WTC11 (cell line): ENCODE data around the gene NSFL1C.

Experiments
- CBFB ChIP-seq: sonication (generic); formaldehyde crosslinking; IDR thresholded peaks from 2 replicates; pipeline ENCODE4 v1.8.1; 2022; ENCODE audit warnings: mild to moderate bottlenecking, low read depth, missing genetic modification reagents
- CTCF ChIP-seq: fragments of 200-600 bp; IDR thresholded peaks from 2 replicates; pipeline ENCODE4 v1.8.0; 2022; ENCODE audit warnings: antibody characterized with exemption
- E2F4 ChIP-seq: sonication (generic); formaldehyde crosslinking; IDR thresholded peaks from 2 replicates; pipeline ENCODE4 v1.8.1; 2022; ENCODE audit warnings: low read depth, mild to moderate bottlenecking, moderate library complexity, missing genetic modification reagents, borderline replicate concordance
- JUN ChIP-seq: sonication (generic); formaldehyde crosslinking; IDR thresholded peaks from 2 replicates; pipeline ENCODE4 v1.8.0; 2023; ENCODE audit warnings: mild to moderate bottlenecking, missing genetic modification reagents
- MAX ChIP-seq: sonication (generic); formaldehyde crosslinking; IDR thresholded peaks from 2 replicates; pipeline ENCODE4 v1.8.0; 2022; ENCODE audit warnings: mild to moderate bottlenecking, missing genetic modification reagents
- USF2 ChIP-seq: sonication (generic); formaldehyde crosslinking; IDR thresholded peaks from 2 replicates; pipeline ENCODE4 v1.8.1; 2023; ENCODE audit warnings: mild to moderate bottlenecking, missing genetic modification reagents, moderate library complexity
- ZNF671 ChIP-seq: fragments of 250-450 bp; sonication (Bioruptor Pico); IDR thresholded peaks from 2 replicates; pipeline ENCODE4 v1.8.0; 2021; ENCODE audit warnings: mild to moderate bottlenecking

GRCh38 chr20:1460275-1460674 lies 6.4 kb downstream of the NSFL1C start:
- TF ChIP-seq MAX (CRISPR knock-in tag): no peak
- no peak for TF ChIP-seq CBFB (CRISPR knock-in tag)
- no peak for TF ChIP-seq USF2 (CRISPR knock-in tag)
- TF ChIP-seq E2F4 (CRISPR knock-in tag): no peak
- TF ChIP-seq CTCF: no peak
- TF ChIP-seq ZNF671: no peak
- no peak for TF ChIP-seq JUN
